Suprapubic skin (tissue), 3 donors: ENCODE measurements around the gene PEAR1.

ENCODE experiments used
- CTCF ChIP-seq, 2 donors: fragments of 200-600 bp in 1 of 2; fragments of 450-650 bp in 1 of 2; sonication (generic) in 1 of 2; IDR thresholded peaks; one replicate each; pipeline ENCODE4 v1.5.1; 2016 to 2019; ENCODE audit warnings: antibody characterized with exemption in 2 of 2, mild to moderate bottlenecking in 1 of 2, moderate library complexity in 1 of 2
- POLR2A ChIP-seq, 2 donors: fragments of 450-650 bp; IDR thresholded peaks; one replicate each; pipeline ENCODE4 v1.6.1; 2017; ENCODE audit warnings: antibody characterized with exemption in 2 of 2, mild to moderate bottlenecking in 2 of 2, moderate library complexity in 2 of 2

GRCh38 chr1:156896490-156897033, 3.0 kb downstream of the PEAR1 start:
- TF ChIP-seq POLR2A (IDR thresholded peaks at IDR 0.05), result no peak
- TF ChIP-seq CTCF (IDR thresholded peaks at IDR 0.05), result no peak
